ENCODE measurements around the gene KRTAP10-12.

DNA sequence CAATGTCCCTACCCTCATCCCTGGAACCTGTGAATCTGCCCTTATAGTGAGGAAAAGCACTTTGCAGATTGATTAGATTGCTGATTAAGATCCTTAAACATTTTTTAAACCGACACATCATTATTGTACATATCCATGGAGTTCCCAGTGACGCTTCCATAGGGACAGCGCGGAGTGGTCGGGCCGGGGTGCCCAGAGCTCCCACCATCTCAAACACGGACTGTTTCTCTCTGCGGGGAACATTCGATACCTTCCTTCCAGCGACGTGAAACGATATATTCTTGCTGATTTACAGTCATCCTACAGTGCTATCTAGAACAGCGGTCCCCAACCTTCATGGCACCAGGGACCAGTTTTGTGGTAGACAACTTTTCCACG lies 4.0 kb downstream of the KRTAP10-12 start:
- TF ChIP-seq, protein P1, sequence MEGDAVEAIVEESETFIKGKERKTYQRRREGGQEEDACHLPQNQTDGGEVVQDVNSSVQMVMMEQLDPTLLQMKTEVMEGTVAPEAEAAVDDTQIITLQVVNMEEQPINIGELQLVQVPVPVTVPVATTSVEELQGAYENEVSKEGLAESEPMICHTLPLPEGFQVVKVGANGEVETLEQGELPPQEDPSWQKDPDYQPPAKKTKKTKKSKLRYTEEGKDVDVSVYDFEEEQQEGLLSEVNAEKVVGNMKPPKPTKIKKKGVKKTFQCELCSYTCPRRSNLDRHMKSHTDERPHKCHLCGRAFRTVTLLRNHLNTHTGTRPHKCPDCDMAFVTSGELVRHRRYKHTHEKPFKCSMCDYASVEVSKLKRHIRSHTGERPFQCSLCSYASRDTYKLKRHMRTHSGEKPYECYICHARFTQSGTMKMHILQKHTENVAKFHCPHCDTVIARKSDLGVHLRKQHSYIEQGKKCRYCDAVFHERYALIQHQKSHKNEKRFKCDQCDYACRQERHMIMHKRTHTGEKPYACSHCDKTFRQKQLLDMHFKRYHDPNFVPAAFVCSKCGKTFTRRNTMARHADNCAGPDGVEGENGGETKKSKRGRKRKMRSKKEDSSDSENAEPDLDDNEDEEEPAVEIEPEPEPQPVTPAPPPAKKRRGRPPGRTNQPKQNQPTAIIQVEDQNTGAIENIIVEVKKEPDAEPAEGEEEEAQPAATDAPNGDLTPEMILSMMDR (IDR thresholded peaks at IDR 0.05) = no peak
- no peak for TF ChIP-seq POLR2A (IDR thresholded peaks at IDR 0.05)
